Subcutaneous abdominal adipose tissue (tissue), 5 donors: ENCODE measurements around the gene SLC37A3.
"Not testable (repeated sequence)": the region's sequence is repeated elsewhere in the genome, so short reads cannot be mapped to it uniquely, and the experiment has no call there.

ENCODE experiments used
- H3K27ac ChIP-seq: one replicate; pipeline ENCODE4 v1.7.0; 2013; ENCODE audit warnings: low read depth, mild to moderate bottlenecking, inconsistent platforms, low read length, moderate library complexity
- H3K27me3 ChIP-seq, 5 donors: one replicate each; pipeline ENCODE4 v1.7.0; 2013; ENCODE audit warnings: low read length in 5 of 5, inconsistent platforms in 1 of 5; ENCODE audit not compliant: control insufficient read depth in 5 of 5, insufficient read depth in 4 of 5
- H3K36me3 ChIP-seq, 5 donors: one replicate each; pipeline ENCODE4 v1.7.0; 2013; ENCODE audit warnings: low read length in 5 of 5; ENCODE audit not compliant: control insufficient read depth in 5 of 5, insufficient read depth in 5 of 5
- H3K4me1 ChIP-seq, 5 donors: one replicate each; pipeline ENCODE4 v1.7.0; 2013; ENCODE audit warnings: low read length in 5 of 5, mild to moderate bottlenecking in 3 of 5, moderate library complexity in 1 of 5; ENCODE audit not compliant: control insufficient read depth in 5 of 5, insufficient read depth in 5 of 5
- H3K4me3 ChIP-seq, 5 donors: one replicate each; pipeline ENCODE4 v1.7.0; 2013; ENCODE audit warnings: low read length in 5 of 5, low read depth in 1 of 5
- H3K9ac ChIP-seq, 5 donors: one replicate each; pipeline ENCODE4 v1.7.0; 2013; ENCODE audit warnings: low read length in 5 of 5, mild to moderate bottlenecking in 4 of 5, moderate library complexity in 3 of 5
- H3K9me3 ChIP-seq, 5 donors: one replicate each; pipeline ENCODE4 v1.7.0; 2013; ENCODE audit warnings: low read length in 5 of 5; ENCODE audit not compliant: control insufficient read depth in 5 of 5
- donor health status: healthy.
- donor health status: healthy.
- donor health status: healthy.
- donor health status: healthy.
- donor health status: healthy.

The SLC37A3 gene

DNA sequence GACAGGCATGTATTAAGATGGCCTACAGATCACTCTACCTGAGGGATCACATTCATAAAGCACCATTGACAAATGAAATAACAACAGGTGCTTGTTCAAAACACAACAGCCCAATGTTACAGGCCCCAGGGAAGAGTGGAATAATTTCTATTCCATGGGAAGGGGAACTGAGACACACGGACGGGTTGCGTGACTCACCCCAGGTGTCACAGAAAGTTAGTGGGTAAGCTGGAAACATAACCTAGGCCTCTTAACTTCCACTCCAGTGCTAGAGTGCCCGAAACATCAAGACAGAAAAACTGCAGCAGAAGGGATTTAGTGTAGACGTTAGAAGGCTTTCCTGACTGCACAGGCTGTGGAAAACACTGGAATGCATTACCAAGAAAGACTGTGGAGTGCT lies 48.3 kb downstream of the SLC37A3 start:
- no peaks in the 10 kb centered on the region for H3K27me3 ChIP-seq
- peaks cover 0 to 19% (median 13%) of the 10 kb centered on the region in 5 donors for H3K4me1 ChIP-seq
- no peak overlapping the region for H3K27ac ChIP-seq
- no peak overlapping the region for H3K9ac ChIP-seq
- no peak overlapping the region for H3K4me3 ChIP-seq
- no peaks in the 10 kb centered on the region for H3K9me3 ChIP-seq
- peaks cover 34 to 48% (median 40%) of the 10 kb centered on the region in 5 donors for H3K36me3 ChIP-seq

GRCh38 chr7:140349144-140349771 lies 49.1 kb downstream of the SLC37A3 start:
- H3K4me3 ChIP-seq: peak overlapping the region; percentile 25 to 40 (median 30)

GRCh38 chr7:140348161-140348849 lies 50.0 kb downstream of the SLC37A3 start:
- Histone ChIP-seq H3K27ac (peak overlapping the region; percentile 4), H3K36me3 (peaks cover 30 to 44% (median 32%) of the 10 kb centered on the region in 5 donors), H3K27me3 (no peaks in the 10 kb centered on the region), H3K4me3 (no peak overlapping the region), H3K4me1 (peaks cover 0 to 19% (median 13%) of the 10 kb centered on the region in 5 donors), H3K9me3 (no peaks in the 10 kb centered on the region), H3K9ac (no peak overlapping the region)

More at GRCh38 chr7:140349144-140349771, 49.1 kb downstream of the SLC37A3 start:
- H3K27ac ChIP-seq: peak overlapping the region; percentile 4
- no peaks in the 10 kb centered on the region for H3K27me3 ChIP-seq
- H3K9me3 ChIP-seq: no peaks in the 10 kb centered on the region
- H3K4me1 ChIP-seq: peaks cover 0 to 19% (median 13%) of the 10 kb centered on the region in 5 donors
- H3K9ac ChIP-seq: peak overlapping the region in 2 of 5 donors; percentile 9 to 36
- H3K36me3 ChIP-seq: peaks cover 34 to 46% (median 37%) of the 10 kb centered on the region in 5 donors

GRCh38 chr7:140347218-140347617 lies 51.1 kb downstream of the SLC37A3 start:
- Histone ChIP-seq H3K27ac (no peak overlapping the region), H3K9ac (no peak overlapping the region), H3K4me3 (no peak overlapping the region), H3K9me3 (no peaks in the 10 kb centered on the region), H3K27me3 (no peaks in the 10 kb centered on the region), H3K4me1 (peaks cover 0 to 19% (median 13%) of the 10 kb centered on the region in 5 donors), H3K36me3 (peaks cover 27 to 46% (median 35%) of the 10 kb centered on the region in 5 donors)

- Histone ChIP-seq H3K27me3 (no peaks in the 10 kb centered on the region), H3K27ac (no peak overlapping the region), H3K9ac (peak overlapping the region in 1 of 5 donors; percentile 16), H3K4me1 (peaks cover 0 to 19% (median 13%) of the 10 kb centered on the region in 5 donors), H3K9me3 (no peaks in the 10 kb centered on the region), H3K4me3 (no peak overlapping the region), H3K36me3 (peaks cover 20 to 46% (median 33%) of the 10 kb centered on the region in 5 donors)
These were observed 52.9 kb downstream of the SLC37A3 start for GRCh38 chr7:140345426-140345825.

DNA sequence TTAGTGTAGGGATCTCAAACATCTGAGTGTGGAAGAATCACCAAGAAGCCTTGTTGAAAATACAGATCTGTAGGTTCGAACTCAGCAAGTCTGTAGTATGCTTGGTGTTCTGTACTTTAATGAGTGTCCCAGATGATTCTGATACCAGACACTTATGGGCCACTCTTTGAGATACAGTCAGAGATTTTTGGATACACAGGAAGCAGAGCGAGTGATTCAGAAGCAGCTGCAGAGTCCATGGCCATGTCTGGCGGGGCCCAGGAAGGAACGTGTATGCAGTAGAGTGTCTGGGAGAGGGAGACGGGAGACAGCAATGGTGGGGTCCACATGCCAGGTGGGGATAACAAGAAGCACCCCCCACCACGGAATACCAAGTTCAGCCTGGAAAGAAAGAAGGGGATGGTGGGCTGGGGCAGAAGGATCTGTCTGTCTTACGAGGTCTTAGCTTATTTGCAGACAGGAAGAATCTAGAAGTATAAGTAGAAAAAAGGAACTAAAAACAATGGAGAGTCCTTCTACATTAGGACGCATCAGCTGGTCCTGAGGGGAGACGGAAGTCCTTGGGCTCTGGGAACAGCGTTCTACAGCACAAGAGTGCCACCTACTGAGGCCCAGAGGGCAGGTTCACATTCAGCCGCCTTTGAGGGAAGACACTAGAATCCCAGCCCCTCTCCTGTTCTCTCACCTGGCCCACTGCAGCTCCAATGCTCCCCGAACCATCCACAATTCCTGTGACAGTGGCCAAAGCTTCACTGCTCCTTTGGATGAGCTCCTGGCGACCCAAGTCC lies 55.4 kb downstream of the SLC37A3 start:
- no peak overlapping the region for H3K4me3 ChIP-seq
- no peaks in the 10 kb centered on the region for H3K27me3 ChIP-seq
- no peak overlapping the region for H3K27ac ChIP-seq
- H3K9me3 ChIP-seq: no peaks in the 10 kb centered on the region
- no peak overlapping the region for H3K9ac ChIP-seq
- H3K36me3 ChIP-seq: peaks cover 20 to 43% (median 33%) of the 10 kb centered on the region in 5 donors
- H3K4me1 ChIP-seq: no peaks in the 10 kb centered on the region

DNA sequence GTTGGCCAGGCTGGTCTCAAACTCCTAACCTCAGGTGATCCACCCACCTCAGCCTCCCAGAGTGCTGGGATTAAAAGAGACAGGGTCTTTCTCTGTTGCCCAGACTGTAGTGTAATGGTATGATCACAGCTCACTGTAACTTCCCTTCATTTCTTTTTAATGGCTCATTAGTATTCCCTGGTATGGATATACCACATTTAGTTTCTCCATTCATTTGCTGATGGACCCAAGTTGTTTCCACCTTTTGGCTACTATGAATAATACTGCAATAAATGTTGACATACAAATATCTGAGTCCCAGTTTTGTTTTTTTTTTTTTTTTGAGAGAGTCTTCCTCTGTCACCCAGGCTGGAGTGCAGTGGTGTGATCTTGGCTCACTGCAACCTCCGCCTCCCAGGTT lies 59.4 kb downstream of the SLC37A3 start:
- not testable (repeated sequence) for H3K9me3 ChIP-seq, H3K27ac ChIP-seq, H3K4me1 ChIP-seq, H3K4me3 ChIP-seq, H3K27me3 ChIP-seq, H3K9ac ChIP-seq
- peaks cover 19 to 56% (median 34%) of the 10 kb centered on the region in 5 donors for H3K36me3 ChIP-seq

- Histone ChIP-seq H3K36me3 (peaks cover 11 to 30% (median 18%) of the 10 kb centered on the region in 5 donors), H3K27ac (no peak overlapping the region), H3K9ac (no peak overlapping the region), H3K9me3 (no peaks in the 10 kb centered on the region), H3K27me3 (no peaks in the 10 kb centered on the region), H3K4me1 (peaks cover 0 to 18% (median 0%) of the 10 kb centered on the region in 5 donors), H3K4me3 (no peak overlapping the region)
These were observed 63.8 kb downstream of the SLC37A3 start for GRCh38 chr7:140334341-140335057.

DNA sequence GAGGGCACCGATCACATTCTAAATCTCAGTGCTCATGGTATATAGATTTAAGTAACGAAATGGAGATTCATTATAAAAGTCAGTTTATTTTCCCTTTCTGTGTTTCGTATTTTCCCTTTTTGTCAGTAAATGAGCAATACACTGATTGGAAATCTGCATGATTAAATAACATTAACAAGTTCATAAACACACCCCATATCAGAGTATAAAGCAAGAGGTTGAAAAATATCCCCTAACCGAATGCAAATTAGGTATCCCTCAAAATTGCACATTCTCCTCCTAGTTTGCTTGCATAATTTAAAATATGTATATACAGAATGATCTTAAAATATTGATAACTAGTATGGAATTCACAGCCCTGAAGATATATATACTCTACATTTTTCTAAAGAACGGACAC lies 64.6 kb downstream of the SLC37A3 start:
- Histone ChIP-seq H3K9ac (no peak overlapping the region), H3K27ac (no peak overlapping the region), H3K36me3 (peaks cover 11 to 30% (median 18%) of the 10 kb centered on the region in 5 donors), H3K4me3 (no peak overlapping the region), H3K4me1 (peaks cover 0 to 18% (median 0%) of the 10 kb centered on the region in 5 donors), H3K9me3 (no peaks in the 10 kb centered on the region), H3K27me3 (no peaks in the 10 kb centered on the region)
